MM.1S (cell line): ENCODE data around the gene CMTM8.

Source experiments
- DNase-seq: peaks from one replicate; pipeline ENCODE4 v3.0.0-alpha.2; 2015
- H2AFZ ChIP-seq: fragments of 300-600 bp; sonication (generic); 2 replicates; pipeline ENCODE4 v1.6.0; 2016; ENCODE audit warnings: antibody characterized with exemption, low read length
- H3F3A ChIP-seq: fragments of 300-600 bp; sonication (generic); 2 replicates; pipeline ENCODE4 v1.6.1; 2016; ENCODE audit warnings: mild to moderate bottlenecking, antibody characterized with exemption, low read length, moderate library complexity, mixed read lengths; ENCODE audit not compliant: insufficient read depth
- H3K27ac ChIP-seq: fragments of 300-600 bp; sonication (generic); 2 replicates; pipeline ENCODE4 v1.5.1; 2016; ENCODE audit warnings: mild to moderate bottlenecking, low read length
- H3K27me3 ChIP-seq: fragments of 300-600 bp; sonication (generic); replicated peaks from 2 replicates; pipeline ENCODE4 v1.6.0; 2016; ENCODE audit warnings: low read length; ENCODE audit not compliant: insufficient read depth
- H3K36me3 ChIP-seq: fragments of 300-600 bp; sonication (generic); replicated peaks from 2 replicates; pipeline ENCODE4 v1.6.1; 2016; ENCODE audit warnings: mild to moderate bottlenecking, low read length, mixed read lengths; ENCODE audit not compliant: insufficient read depth
- H3K4me1 ChIP-seq: fragments of 300-600 bp; sonication (generic); 2 replicates; pipeline ENCODE4 v1.6.1; 2016; ENCODE audit warnings: low read length, mixed read lengths
- H3K4me2 ChIP-seq: fragments of 300-600 bp; sonication (generic); 2 replicates; pipeline ENCODE4 v1.6.0; 2016; ENCODE audit warnings: low read depth, low read length
- H3K4me3 ChIP-seq: fragments of 300-600 bp; sonication (generic); 2 replicates; pipeline ENCODE4 v1.5.1; 2016; ENCODE audit warnings: low read length, mixed read lengths
- H3K79me2 ChIP-seq: fragments of 300-600 bp; sonication (generic); 2 replicates; pipeline ENCODE4 v1.6.1; 2016; ENCODE audit warnings: mixed run types, low read length, mixed read lengths
- H3K9ac ChIP-seq: fragments of 300-600 bp; sonication (generic); 2 replicates; pipeline ENCODE4 v1.6.1; 2016; ENCODE audit warnings: low read length, mixed read lengths
- H3K9me2 ChIP-seq: fragments of 300-600 bp; sonication (generic); replicated peaks from 2 replicates; pipeline ENCODE4 v1.6.1; 2016; ENCODE audit warnings: mild to moderate bottlenecking, low read length, mixed read lengths; ENCODE audit not compliant: insufficient read depth
- H3K9me3 ChIP-seq: fragments of 300-600 bp; sonication (generic); replicated peaks from 2 replicates; pipeline ENCODE4 v1.6.1; 2016; ENCODE audit warnings: mild to moderate bottlenecking, low read length, mixed read lengths; ENCODE audit not compliant: insufficient read depth
- H4K20me1 ChIP-seq: fragments of 300-600 bp; sonication (generic); 2 replicates; pipeline ENCODE4 v1.6.1; 2016; ENCODE audit warnings: mild to moderate bottlenecking, low read length, moderate library complexity, mixed read lengths; ENCODE audit not compliant: insufficient read depth
- CTCF ChIP-seq: fragments of 300-600 bp; sonication (generic); IDR thresholded peaks from 2 replicates; pipeline ENCODE4 v1.5.1; 2016; ENCODE audit warnings: antibody characterized with exemption, low read length, mixed read lengths
- EZH2 ChIP-seq: fragments of 300-600 bp; sonication (generic); optimal IDR thresholded peaks from 2 replicates; pipeline ENCODE3; 2017; ENCODE audit warnings: low read depth, mild to moderate bottlenecking, antibody characterized with exemption, low read length, mixed read lengths
- EZH2phosphoT487 ChIP-seq: fragments of 300-600 bp; sonication (generic); IDR thresholded peaks from 2 replicates; pipeline ENCODE4 v1.6.1; 2018; ENCODE audit warnings: antibody characterized with exemption, low read length

Gene CMTM8

GRCh38 chr3:32215185-32215584, 23.3 kb upstream of the CMTM8 start:
- H3K27ac ChIP-seq = no peak overlapping the region
- no peaks in the 10 kb centered on the region for H3K79me2 ChIP-seq
- H3K9me2 ChIP-seq = no peaks in the 10 kb centered on the region
- H3K9me3 ChIP-seq = no peaks in the 10 kb centered on the region
- no peaks in the 10 kb centered on the region for H4K20me1 ChIP-seq
- H3K4me3 ChIP-seq = no peak overlapping the region
- no peaks in the 10 kb centered on the region for H3F3A ChIP-seq
- no peak for DNase-seq
- no peaks in the 10 kb centered on the region for H3K4me1 ChIP-seq
- no peak overlapping the region for H3K4me2 ChIP-seq
- TF ChIP-seq EZH2phosphoT487 (no peak), CTCF (no peak), EZH2 (no peak)
- H3K9ac ChIP-seq = no peak overlapping the region
- no peak overlapping the region for H2AFZ ChIP-seq
- no peaks in the 10 kb centered on the region for H3K27me3 ChIP-seq
- H3K36me3 ChIP-seq = no peaks in the 10 kb centered on the region

GRCh38 chr3:32216172-32216783, 22.2 kb upstream of the CMTM8 start:
- Histone ChIP-seq H3K36me3 (no peaks in the 10 kb centered on the region), H3K4me3 (no peak overlapping the region), H3K9me3 (no peaks in the 10 kb centered on the region), H3K27me3 (no peaks in the 10 kb centered on the region), H3K4me2 (no peak overlapping the region), H3K9me2 (no peaks in the 10 kb centered on the region), H3K4me1 (no peaks in the 10 kb centered on the region), H3F3A (no peaks in the 10 kb centered on the region), H3K9ac (no peak overlapping the region), H3K79me2 (no peaks in the 10 kb centered on the region), H3K27ac (no peak overlapping the region), H2AFZ (no peak overlapping the region), H4K20me1 (no peaks in the 10 kb centered on the region)
- DNase-seq = no peak
- TF ChIP-seq EZH2 = no peak
- TF ChIP-seq EZH2phosphoT487 = no peak
- TF ChIP-seq CTCF = no peak

- no peak for DNase-seq
- Histone ChIP-seq H3K9ac (no peak overlapping the region), H3K4me2 (no peak overlapping the region), H4K20me1 (no peaks in the 10 kb centered on the region), H3K4me1 (no peaks in the 10 kb centered on the region), H3K4me3 (no peak overlapping the region), H3K79me2 (no peaks in the 10 kb centered on the region), H3K9me2 (no peaks in the 10 kb centered on the region), H2AFZ (no peak overlapping the region), H3K36me3 (no peaks in the 10 kb centered on the region), H3F3A (no peaks in the 10 kb centered on the region), H3K9me3 (no peaks in the 10 kb centered on the region), H3K27me3 (no peaks in the 10 kb centered on the region), H3K27ac (no peak overlapping the region)
- TF ChIP-seq EZH2phosphoT487 = no peak
- no peak for TF ChIP-seq EZH2
- no peak for TF ChIP-seq CTCF
These were observed 21.1 kb upstream of the CMTM8 start for GRCh38 chr3:32217339-32217738.

GRCh38 chr3:32219537-32219936, 18.9 kb upstream of the CMTM8 start:
- TF ChIP-seq EZH2 (no peak), CTCF (no peak), EZH2phosphoT487 (no peak)
- Histone ChIP-seq H3K27me3 (no peaks in the 10 kb centered on the region), H3K9ac (no peak overlapping the region), H3K9me3 (no peaks in the 10 kb centered on the region), H3K9me2 (no peaks in the 10 kb centered on the region), H4K20me1 (no peaks in the 10 kb centered on the region), H3K4me1 (no peaks in the 10 kb centered on the region), H3F3A (no peaks in the 10 kb centered on the region), H3K27ac (no peak overlapping the region), H3K4me2 (no peak overlapping the region), H3K4me3 (no peak overlapping the region), H2AFZ (no peak overlapping the region), H3K79me2 (no peaks in the 10 kb centered on the region), H3K36me3 (no peaks in the 10 kb centered on the region)
- DNase-seq = no peak
